ENCODE measurements around the gene THPO. TPM values are rescaled to one million over a fixed set of nuclear protein-coding genes. Genes with fewer than 3 reads are reported as not detected.

Gene THPO
- total and polyA plus RNA-seq, 2 donors (not counting 1 experiment from before 2014, with no cell fraction given) = not detected

- Histone ChIP-seq H3K4me2 (replicated peaks; ENCODE audit: low read depth, low read length, poor library complexity, severe bottlenecking) (no peak overlapping the region), H4K20me1 (ENCODE audit: control insufficient read depth, insufficient read depth, low read length, poor library complexity, severe bottlenecking) (no peaks in the 10 kb centered on the region), H3K4me1 (ENCODE audit: control insufficient read depth in 2 of 2, insufficient read depth in 2 of 2, low read length in 2 of 2) (peaks cover 0 to 8% of the 10 kb centered on the region in 2 donors), H3K79me2 (ENCODE audit: control insufficient read depth, insufficient read depth, low read length) (no peaks in the 10 kb centered on the region), H3K27ac (ENCODE audit: low read length in 2 of 2) (no peak overlapping the region), H3K9ac (ENCODE audit: low read length) (no peak overlapping the region), H3K4me3 (ENCODE audit: control extremely low read depth in 1 of 5, extremely low read depth in 1 of 5, insufficient read depth in 1 of 5, low read depth in 2 of 5, low read length in 4 of 5) (no peak overlapping the region), H3K9me3 (ENCODE audit: control extremely low read depth in 1 of 3, control insufficient read depth in 2 of 3, insufficient read depth in 1 of 3, low read length in 2 of 3) (no peaks in the 10 kb centered on the region), H3K36me3 (replicated peaks in 1 of 2; ENCODE audit: control extremely low read depth in 1 of 2, control insufficient read depth in 1 of 2, extremely low read depth in 1 of 2, insufficient read depth in 2 of 2, low read length in 1 of 2) (no peaks in the 10 kb centered on the region), H2AFZ (ENCODE audit: insufficient read depth, low read depth, low read length, poor library complexity, severe bottlenecking) (no peak overlapping the region), H3K27me3 (replicated peaks in 1 of 4; ENCODE audit: control extremely low read depth in 1 of 4, control insufficient read depth in 3 of 4, insufficient read depth in 4 of 4, low read length in 3 of 4) (no peaks in the 10 kb centered on the region)
- POLR2A ChIA-PET = no interaction called here
- 96% methylated on average over 9 of the region's 11 CpGs for WGBS (ENCODE audit: insufficient coverage)
- ATAC-seq (ENCODE audit: low read depth) (no peak), DNase-seq (no peak)
- Mint-ChIP-seq H3K4me3 (no peak overlapping the region), H3K9me3 (ENCODE audit: insufficient read depth) (no peaks in the 10 kb centered on the region), H3K27ac (no peak overlapping the region), H3K27me3 (no peaks in the 10 kb centered on the region), H3K4me1 (no peaks in the 10 kb centered on the region)
- CTCF ChIA-PET = interaction anchor here (1.0 to 5.2 kb wide), 7 partner anchors 7 to 188 kb away, joined by 3 to 76 read pairs (median 4); no protein-coding TSS in a partner anchor
- TF ChIP-seq, protein P1, sequence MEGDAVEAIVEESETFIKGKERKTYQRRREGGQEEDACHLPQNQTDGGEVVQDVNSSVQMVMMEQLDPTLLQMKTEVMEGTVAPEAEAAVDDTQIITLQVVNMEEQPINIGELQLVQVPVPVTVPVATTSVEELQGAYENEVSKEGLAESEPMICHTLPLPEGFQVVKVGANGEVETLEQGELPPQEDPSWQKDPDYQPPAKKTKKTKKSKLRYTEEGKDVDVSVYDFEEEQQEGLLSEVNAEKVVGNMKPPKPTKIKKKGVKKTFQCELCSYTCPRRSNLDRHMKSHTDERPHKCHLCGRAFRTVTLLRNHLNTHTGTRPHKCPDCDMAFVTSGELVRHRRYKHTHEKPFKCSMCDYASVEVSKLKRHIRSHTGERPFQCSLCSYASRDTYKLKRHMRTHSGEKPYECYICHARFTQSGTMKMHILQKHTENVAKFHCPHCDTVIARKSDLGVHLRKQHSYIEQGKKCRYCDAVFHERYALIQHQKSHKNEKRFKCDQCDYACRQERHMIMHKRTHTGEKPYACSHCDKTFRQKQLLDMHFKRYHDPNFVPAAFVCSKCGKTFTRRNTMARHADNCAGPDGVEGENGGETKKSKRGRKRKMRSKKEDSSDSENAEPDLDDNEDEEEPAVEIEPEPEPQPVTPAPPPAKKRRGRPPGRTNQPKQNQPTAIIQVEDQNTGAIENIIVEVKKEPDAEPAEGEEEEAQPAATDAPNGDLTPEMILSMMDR (IDR thresholded peaks at IDR 0.05) = no peak
- no peak for TF ChIP-seq EZH2 (IDR thresholded peaks at IDR 0.05; ENCODE audit: borderline replicate concordance, insufficient read depth, low read depth, low read length, poor library complexity, severe bottlenecking)
- intact Hi-C loops (cut with micrococcal nuclease) = no loop called here
Measured at GRCh38 chr3:184352897-184353545, 25.0 kb downstream of the THPO start.

DNA sequence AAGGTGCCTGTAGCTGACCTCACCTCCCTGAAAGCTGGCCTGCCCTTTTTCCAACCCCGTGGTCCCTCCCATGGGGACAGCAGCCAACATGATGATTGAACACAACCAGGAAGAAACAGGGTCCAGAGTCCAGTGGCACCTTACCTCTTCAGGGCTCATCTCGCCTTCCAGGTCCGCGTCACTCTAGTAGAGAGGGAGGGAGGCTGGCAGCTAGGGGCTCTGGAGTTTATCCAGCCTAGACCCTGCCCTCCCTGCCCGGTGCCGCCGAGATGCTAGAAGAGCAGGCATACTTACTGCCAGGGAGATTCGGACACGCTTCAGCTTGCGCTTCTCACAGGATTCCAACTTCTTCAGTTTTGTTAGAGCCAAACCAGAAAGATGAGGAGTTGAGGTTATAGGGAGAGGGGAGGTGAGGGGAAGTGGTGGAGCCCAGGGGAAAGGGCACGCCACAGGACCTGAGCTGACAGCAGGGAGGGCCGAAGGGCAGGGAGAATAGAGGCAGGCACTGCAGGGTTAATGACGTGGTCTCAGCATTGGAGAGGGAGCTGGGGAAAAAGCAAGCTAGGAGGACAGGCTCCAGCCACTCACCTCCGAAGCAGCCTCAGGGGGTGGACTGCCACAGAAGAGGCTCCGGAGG is 25.7 kb downstream of the THPO start:
- Histone ChIP-seq H3K4me3 (ENCODE audit: control extremely low read depth in 1 of 5, extremely low read depth in 1 of 5, insufficient read depth in 1 of 5, low read depth in 2 of 5, low read length in 4 of 5) (no peak overlapping the region), H3K4me1 (ENCODE audit: control insufficient read depth in 2 of 2, insufficient read depth in 2 of 2, low read length in 2 of 2) (peaks cover 0 to 8% of the 10 kb centered on the region in 2 donors), H4K20me1 (ENCODE audit: control insufficient read depth, insufficient read depth, low read length, poor library complexity, severe bottlenecking) (no peaks in the 10 kb centered on the region), H3K9ac (ENCODE audit: low read length) (no peak overlapping the region), H3K9me3 (ENCODE audit: control extremely low read depth in 1 of 3, control insufficient read depth in 2 of 3, insufficient read depth in 1 of 3, low read length in 2 of 3) (no peaks in the 10 kb centered on the region), H3K79me2 (ENCODE audit: control insufficient read depth, insufficient read depth, low read length) (no peaks in the 10 kb centered on the region), H3K36me3 (replicated peaks in 1 of 2; ENCODE audit: control extremely low read depth in 1 of 2, control insufficient read depth in 1 of 2, extremely low read depth in 1 of 2, insufficient read depth in 2 of 2, low read length in 1 of 2) (no peaks in the 10 kb centered on the region), H3K27me3 (replicated peaks in 1 of 4; ENCODE audit: control extremely low read depth in 1 of 4, control insufficient read depth in 3 of 4, insufficient read depth in 4 of 4, low read length in 3 of 4) (no peaks in the 10 kb centered on the region), H3K27ac (ENCODE audit: low read length in 2 of 2) (no peak overlapping the region), H3K4me2 (replicated peaks; ENCODE audit: low read depth, low read length, poor library complexity, severe bottlenecking) (no peak overlapping the region), H2AFZ (ENCODE audit: insufficient read depth, low read depth, low read length, poor library complexity, severe bottlenecking) (no peak overlapping the region)
- intact Hi-C loops (cut with micrococcal nuclease) = no loop called here
- Mint-ChIP-seq H3K27me3 (no peaks in the 10 kb centered on the region), H3K4me3 (no peak overlapping the region), H3K27ac (no peak overlapping the region), H3K9me3 (ENCODE audit: insufficient read depth) (no peaks in the 10 kb centered on the region), H3K4me1 (no peaks in the 10 kb centered on the region)
- ChIA-PET POLR2A (no interaction called here), CTCF (interaction anchor here (1.0 to 5.2 kb wide), 2 partner anchors 161 to 187 kb away, joined by 3 to 76 read pairs; no protein-coding TSS in a partner anchor)
- WGBS (ENCODE audit: insufficient coverage) = 97% methylated on average over 15 of the region's 15 CpGs
- TF ChIP-seq EZH2 (IDR thresholded peaks at IDR 0.05; ENCODE audit: borderline replicate concordance, insufficient read depth, low read depth, low read length, poor library complexity, severe bottlenecking) = no peak
- TF ChIP-seq, protein P1 (IDR thresholded peaks at IDR 0.05) = no peak
- DNase-seq = no peak
- no peak for ATAC-seq (ENCODE audit: low read depth)
